ENCODE data around the gene APBB2. TPM values are rescaled to one million over a fixed set of nuclear protein-coding genes. Genes with fewer than 3 reads are reported as not detected.

Gene APBB2
- total RNA-seq, 1 experiment from 2014 or later, result 80.7 TPM

DNA sequence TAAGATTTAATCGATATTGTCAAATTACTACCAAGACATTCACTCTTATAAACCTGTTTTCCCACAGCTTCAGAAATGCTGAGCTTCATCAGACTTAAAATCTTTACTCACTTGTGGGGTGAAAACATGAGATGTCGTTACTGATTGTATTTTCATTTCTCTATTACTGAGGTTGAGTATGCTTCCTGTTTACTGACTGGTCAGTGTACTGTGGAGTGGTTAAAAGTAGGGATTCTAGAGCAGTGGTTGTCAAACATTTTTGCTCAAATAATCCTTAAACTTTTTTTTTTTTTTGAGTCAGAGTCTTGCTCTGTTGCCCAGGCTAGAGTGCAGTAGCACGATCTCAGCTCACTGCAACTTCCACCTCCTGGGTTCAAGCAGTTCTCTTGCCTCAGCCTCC is 414.3 kb downstream of the APBB2 start:
- H3K4me3 ChIP-seq (ENCODE audit: low read depth, low read length), result no peak overlapping the region
- no peak for DNase-seq
- H3K4me3 Mint-ChIP-seq (ENCODE audit: unreplicated experiment), result no peak overlapping the region
- peaks cover 4% of the 10 kb centered on the region for H3K36me3 Mint-ChIP-seq (ENCODE audit: insufficient read depth, unreplicated experiment)
- H3K27me3 ChIP-seq (replicated peaks; ENCODE audit: control insufficient read depth, insufficient read depth, low read length), result no peaks in the 10 kb centered on the region
- no peaks in the 10 kb centered on the region for H3K4me1 Mint-ChIP-seq (ENCODE audit: low read depth, unreplicated experiment)
- H3K27ac Mint-ChIP-seq (ENCODE audit: unreplicated experiment), result no peak overlapping the region
- intact Hi-C loops (cut with micrococcal nuclease; ENCODE audit: unreplicated experiment), result loop anchor here (10.0 kb wide), 1 partner anchor 65 kb away; no protein-coding TSS in a partner anchor
- BruUV-seq (replicated peaks), result no TSS peak
- H3K9me3 Mint-ChIP-seq (ENCODE audit: unreplicated experiment), result no peaks in the 10 kb centered on the region
- CTCF ChIA-PET, result no interaction called here
- TF ChIP-seq, protein P1, sequence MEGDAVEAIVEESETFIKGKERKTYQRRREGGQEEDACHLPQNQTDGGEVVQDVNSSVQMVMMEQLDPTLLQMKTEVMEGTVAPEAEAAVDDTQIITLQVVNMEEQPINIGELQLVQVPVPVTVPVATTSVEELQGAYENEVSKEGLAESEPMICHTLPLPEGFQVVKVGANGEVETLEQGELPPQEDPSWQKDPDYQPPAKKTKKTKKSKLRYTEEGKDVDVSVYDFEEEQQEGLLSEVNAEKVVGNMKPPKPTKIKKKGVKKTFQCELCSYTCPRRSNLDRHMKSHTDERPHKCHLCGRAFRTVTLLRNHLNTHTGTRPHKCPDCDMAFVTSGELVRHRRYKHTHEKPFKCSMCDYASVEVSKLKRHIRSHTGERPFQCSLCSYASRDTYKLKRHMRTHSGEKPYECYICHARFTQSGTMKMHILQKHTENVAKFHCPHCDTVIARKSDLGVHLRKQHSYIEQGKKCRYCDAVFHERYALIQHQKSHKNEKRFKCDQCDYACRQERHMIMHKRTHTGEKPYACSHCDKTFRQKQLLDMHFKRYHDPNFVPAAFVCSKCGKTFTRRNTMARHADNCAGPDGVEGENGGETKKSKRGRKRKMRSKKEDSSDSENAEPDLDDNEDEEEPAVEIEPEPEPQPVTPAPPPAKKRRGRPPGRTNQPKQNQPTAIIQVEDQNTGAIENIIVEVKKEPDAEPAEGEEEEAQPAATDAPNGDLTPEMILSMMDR (IDR thresholded peaks at IDR 0.05; ENCODE audit: insufficient read depth in 1 of 2, low read depth in 1 of 2, low read length in 1 of 2, severe bottlenecking in 1 of 2, unreplicated experiment in 1 of 2), result no peak
- H3K27me3 Mint-ChIP-seq (ENCODE audit: insufficient read depth, unreplicated experiment), result no peaks in the 10 kb centered on the region
- H3K4me1 ChIP-seq, result no peaks in the 10 kb centered on the region
- POLR2A ChIA-PET, result no interaction called here
- no peaks in the 10 kb centered on the region for H3K36me3 ChIP-seq (ENCODE audit: control insufficient read depth, insufficient read depth, low read length)
- no peaks in the 10 kb centered on the region for H3K9me3 ChIP-seq

DNA sequence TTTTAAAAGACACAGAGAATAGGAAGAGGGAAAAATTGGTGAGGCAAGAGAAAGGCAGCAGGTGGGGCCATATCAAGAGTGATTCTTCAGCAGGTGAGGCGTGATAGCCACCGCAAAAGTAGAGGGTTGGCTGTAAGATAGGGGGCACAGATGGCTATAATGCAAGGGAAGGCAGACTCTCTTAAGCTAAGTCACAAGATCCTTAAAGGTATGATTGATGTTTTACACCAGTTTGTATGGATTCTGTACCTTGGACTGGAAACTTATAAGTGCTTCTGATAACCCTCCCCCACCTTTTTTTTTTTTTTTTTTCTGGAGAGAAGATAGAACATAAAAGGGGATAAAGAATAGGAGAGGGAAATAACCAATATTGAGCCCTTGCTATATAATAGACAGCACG is 424.6 kb downstream of the APBB2 start:
- ChIA-PET POLR2A (no interaction called here), CTCF (no interaction called here)
- intact Hi-C loops (cut with micrococcal nuclease; ENCODE audit: unreplicated experiment), result no loop called here
- Histone ChIP-seq H3K4me3 (ENCODE audit: low read depth, low read length) (no peak overlapping the region), H3K36me3 (ENCODE audit: control insufficient read depth, insufficient read depth, low read length) (no peaks in the 10 kb centered on the region), H3K9me3 (no peaks in the 10 kb centered on the region), H3K4me1 (no peaks in the 10 kb centered on the region), H3K27me3 (replicated peaks; ENCODE audit: control insufficient read depth, insufficient read depth, low read length) (no peaks in the 10 kb centered on the region)
- Mint-ChIP-seq H3K4me1 (ENCODE audit: low read depth, unreplicated experiment) (no peaks in the 10 kb centered on the region), H3K4me3 (ENCODE audit: unreplicated experiment) (no peak overlapping the region), H3K36me3 (ENCODE audit: insufficient read depth, unreplicated experiment) (no peaks in the 10 kb centered on the region), H3K9me3 (ENCODE audit: unreplicated experiment) (no peaks in the 10 kb centered on the region), H3K27ac (ENCODE audit: unreplicated experiment) (no peak overlapping the region), H3K27me3 (ENCODE audit: insufficient read depth, unreplicated experiment) (no peaks in the 10 kb centered on the region)
- TF ChIP-seq, protein P1 (IDR thresholded peaks at IDR 0.05; ENCODE audit: insufficient read depth in 1 of 2, low read depth in 1 of 2, low read length in 1 of 2, severe bottlenecking in 1 of 2, unreplicated experiment in 1 of 2), result no peak
- no peak for DNase-seq
- no TSS peak for BruUV-seq (replicated peaks)

DNA sequence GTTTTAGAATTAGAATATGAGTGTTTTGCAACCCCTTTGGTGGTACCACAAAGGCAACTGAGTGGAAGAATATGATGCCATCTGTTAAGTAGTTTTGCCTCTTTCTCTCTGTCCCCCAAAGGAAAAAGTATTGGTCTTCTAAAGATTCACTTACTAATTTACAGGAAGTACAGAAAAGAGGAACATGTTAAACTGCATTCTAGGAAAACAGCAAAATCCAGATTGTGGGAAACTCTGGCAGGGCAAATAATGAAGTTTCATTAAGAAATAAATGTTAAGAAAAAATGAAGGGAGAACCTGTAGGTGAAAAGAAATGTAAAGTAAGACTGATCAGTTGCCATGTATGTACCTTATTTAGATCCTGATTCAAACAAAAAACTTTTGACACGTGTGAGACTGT is 425.3 kb downstream of the APBB2 start:
- POLR2A ChIA-PET, result no interaction called here
- TF ChIP-seq, protein P1 (IDR thresholded peaks at IDR 0.05; ENCODE audit: insufficient read depth in 1 of 2, low read depth in 1 of 2, low read length in 1 of 2, severe bottlenecking in 1 of 2, unreplicated experiment in 1 of 2), result no peak
- no peaks in the 10 kb centered on the region for H3K36me3 Mint-ChIP-seq (ENCODE audit: insufficient read depth, unreplicated experiment)
- no peak overlapping the region for H3K27ac Mint-ChIP-seq (ENCODE audit: unreplicated experiment)
- no peaks in the 10 kb centered on the region for H3K4me1 Mint-ChIP-seq (ENCODE audit: low read depth, unreplicated experiment)
- Histone ChIP-seq H3K4me1 (no peaks in the 10 kb centered on the region), H3K27me3 (replicated peaks; ENCODE audit: control insufficient read depth, insufficient read depth, low read length) (no peaks in the 10 kb centered on the region), H3K36me3 (ENCODE audit: control insufficient read depth, insufficient read depth, low read length) (no peaks in the 10 kb centered on the region), H3K4me3 (ENCODE audit: low read depth, low read length) (no peak overlapping the region), H3K9me3 (no peaks in the 10 kb centered on the region)
- no peaks in the 10 kb centered on the region for H3K27me3 Mint-ChIP-seq (ENCODE audit: insufficient read depth, unreplicated experiment)
- no peaks in the 10 kb centered on the region for H3K9me3 Mint-ChIP-seq (ENCODE audit: unreplicated experiment)
- intact Hi-C loops (cut with micrococcal nuclease; ENCODE audit: unreplicated experiment), result no loop called here
- BruUV-seq (replicated peaks), result no TSS peak
- no peak overlapping the region for H3K4me3 Mint-ChIP-seq (ENCODE audit: unreplicated experiment)
- CTCF ChIA-PET, result no interaction called here
- DNase-seq, result no peak

Data from Caco-2 (cell line).